ENCODE results near the gene CEBPA.

Gene CEBPA

DNA sequence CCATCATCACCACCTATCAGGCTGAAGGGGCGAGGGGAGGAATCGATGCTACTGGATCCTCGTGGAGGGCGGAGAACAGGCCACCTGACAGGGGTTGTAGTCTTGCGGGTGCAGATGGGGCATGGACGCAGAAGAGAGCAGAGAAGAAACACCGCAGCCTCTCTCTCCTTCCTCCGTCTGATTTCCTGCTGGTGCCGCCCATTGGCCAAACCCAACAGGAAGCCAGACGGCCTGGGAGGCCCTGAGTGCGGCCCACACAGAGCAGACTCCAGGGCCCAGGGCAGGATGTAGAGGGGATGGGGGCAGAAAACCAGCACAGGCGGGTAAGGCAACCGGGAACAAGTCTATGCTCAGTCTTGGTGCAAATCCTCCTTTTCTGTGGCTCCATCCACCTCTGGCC is 15.4 kb downstream of the CEBPA start:
- FAIRE-seq: no peak

- FAIRE-seq: no peak
Observed at GRCh38 chr19:33285441-33285927, 16.9 kb downstream of the CEBPA start.

GRCh38 chr19:33284756-33285155 is 17.6 kb downstream of the CEBPA start:
- no peak for FAIRE-seq

- FAIRE-seq: no peak
Observed at GRCh38 chr19:33284146-33284643, 18.1 kb downstream of the CEBPA start.

GRCh38 chr19:33283589-33283988 is 18.7 kb downstream of the CEBPA start:
- FAIRE-seq: no peak

DNA sequence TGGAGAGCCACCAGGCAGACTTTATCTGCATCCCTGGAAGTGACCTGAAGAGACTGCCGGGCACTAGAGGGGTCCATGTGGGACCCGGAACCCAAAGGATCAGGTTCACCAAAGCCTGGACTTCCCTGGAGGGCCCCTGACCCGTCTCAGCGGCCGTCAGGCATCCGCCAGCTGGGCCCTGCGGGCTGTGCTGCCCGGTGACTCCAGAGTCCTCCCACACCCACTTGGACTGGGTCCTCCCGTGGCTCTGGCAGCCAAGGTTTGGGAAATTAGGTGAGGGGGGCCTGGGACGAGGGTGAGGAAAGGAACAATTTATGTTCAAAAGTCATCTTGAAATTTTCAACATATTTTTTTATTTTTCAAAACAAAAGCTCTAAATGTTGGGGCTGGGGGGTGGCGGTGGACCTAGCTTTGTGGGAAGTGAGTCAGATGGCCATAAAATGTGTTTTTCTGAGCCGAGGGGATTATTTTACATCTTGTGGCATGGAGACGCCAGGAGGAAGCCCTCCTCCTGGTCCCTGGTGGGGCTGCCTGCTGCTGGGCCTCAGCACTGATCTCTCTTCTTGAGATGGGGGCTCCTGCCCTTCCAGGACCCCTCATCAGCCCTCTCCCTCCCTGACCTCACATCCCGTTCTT is 20.2 kb downstream of the CEBPA start:
- FAIRE-seq: no peak

GRCh38 chr19:33281296-33281926 is 20.9 kb downstream of the CEBPA start:
- no peak for FAIRE-seq

GRCh38 chr19:33280351-33280921 is 21.9 kb downstream of the CEBPA start:
- no peak for FAIRE-seq

- FAIRE-seq: no peak
Observed at GRCh38 chr19:33279430-33280350, 22.6 kb downstream of the CEBPA start.

GRCh38 chr19:33278403-33279269 is 23.7 kb downstream of the CEBPA start:
- FAIRE-seq: no peak

GRCh38 chr19:33278023-33278402 is 24.3 kb downstream of the CEBPA start:
- no peak for FAIRE-seq

DNA sequence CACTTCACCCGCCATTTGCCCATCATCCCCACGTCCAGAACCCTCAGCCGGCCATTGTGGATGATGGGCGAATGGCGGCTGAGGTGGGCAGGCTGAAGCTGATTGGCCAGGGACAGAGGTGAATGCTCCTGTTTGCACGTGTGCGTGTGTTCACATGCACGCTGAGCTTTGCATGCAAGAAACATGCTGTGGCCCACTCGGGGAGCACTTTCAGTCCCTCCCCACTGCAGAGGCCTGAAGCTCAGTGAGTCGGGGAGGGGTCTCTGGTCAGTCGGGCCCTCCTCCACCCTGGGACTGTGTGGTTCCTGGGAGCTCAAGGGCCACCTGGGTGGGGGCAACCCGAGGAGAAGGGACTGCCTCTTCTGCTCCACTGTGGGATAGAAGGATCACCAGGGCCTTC is 24.9 kb downstream of the CEBPA start:
- no peak for FAIRE-seq

DNA sequence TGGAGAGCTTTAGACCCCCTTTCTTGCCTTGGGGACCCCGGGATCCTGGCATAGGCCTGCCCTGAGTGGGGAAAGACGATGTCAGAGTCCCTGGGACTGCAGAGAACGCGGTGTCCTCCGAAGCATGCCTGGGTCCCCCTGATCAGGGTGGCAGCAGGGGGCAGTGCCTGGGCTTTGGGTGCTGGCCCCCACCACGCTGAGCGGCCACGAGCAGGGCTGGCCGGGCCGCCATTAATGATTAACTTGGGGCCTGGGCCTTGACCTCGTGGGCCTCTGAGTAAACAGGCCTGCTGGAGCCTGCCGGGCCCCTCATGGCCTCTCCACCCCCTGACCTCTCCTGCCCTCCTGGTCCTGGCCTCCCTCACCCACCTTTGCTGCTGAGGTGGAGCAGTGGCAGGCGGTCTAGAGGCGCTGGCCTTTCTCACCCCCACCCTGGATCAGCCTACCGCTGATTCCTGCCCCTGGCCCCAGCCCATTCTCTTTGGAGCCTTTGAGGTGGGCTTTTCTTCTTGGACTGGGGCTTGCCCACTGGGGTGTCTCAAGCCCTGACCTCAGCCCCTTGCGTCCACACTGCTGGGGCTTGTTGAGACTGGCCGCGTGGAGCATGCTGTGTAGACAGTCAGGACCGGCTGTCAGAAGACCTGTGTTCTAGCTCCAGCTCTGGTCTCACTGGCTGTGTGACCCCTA is 26.3 kb downstream of the CEBPA start:
- FAIRE-seq: no peak

DNA sequence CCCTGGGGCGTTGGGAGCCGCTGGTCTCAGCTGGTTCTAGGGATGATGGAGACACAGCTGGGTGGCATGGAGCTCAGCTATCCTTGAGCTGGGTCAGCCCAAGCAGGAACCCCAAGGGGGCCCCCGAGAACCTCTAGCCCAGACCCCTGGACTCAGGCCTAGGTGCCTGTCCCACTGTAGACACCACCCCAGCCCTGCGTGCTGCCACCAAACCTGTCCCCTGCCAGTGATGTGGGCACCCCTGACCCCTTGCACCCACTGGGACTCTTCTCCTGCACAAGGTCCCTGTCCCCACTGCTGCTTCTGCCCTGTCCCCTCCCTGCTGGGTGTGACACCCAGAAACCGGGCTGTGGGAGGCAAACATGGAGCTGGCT is 26.8 kb downstream of the CEBPA start:
- FAIRE-seq: no peak

DNA sequence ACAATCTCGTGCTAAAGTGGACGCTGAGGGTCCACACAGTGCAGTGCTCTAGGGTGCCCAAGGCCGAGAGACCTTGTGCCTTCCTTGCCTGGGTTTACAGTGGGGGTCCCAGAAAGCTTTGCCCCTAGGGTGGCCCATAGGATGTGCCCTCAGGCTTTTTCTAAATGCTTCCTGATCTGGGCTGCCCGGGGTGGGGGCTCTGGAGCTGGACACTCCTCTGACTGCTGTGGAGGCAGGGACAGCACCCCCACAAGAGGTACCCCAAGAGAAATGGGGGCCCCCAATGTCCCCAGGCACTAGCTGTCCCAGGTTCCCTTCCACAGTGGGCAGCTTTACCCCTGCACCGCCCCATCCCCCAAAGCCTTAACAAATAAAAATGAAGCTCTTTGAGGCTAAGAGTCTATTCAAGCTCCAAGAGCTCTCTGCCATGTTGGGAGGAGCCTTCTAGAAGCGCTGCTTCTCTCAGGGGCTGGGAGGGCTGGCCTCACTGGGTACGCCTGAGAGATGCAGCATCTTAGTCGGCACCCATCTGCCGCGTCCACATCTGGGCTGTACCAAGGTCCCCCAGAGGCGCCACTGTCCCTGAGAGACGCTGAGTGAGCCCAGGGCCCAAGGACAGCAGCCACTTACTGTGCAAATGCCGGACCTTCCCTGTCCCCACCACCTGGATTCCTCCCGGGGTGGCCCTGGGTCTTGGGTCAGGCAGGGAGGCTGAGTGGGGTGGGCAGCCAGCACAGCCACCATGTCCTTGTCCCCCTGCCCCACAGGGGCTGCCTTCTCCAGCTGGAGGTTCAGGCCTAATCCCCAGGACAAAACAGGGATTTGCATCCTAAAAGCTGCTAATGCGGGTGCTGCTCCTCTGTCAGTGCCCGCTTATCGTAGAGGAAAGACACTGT is 27.4 kb downstream of the CEBPA start:
- no peak for FAIRE-seq

- no peak for FAIRE-seq
Observed at GRCh38 chr19:33273881-33274662, 28.3 kb downstream of the CEBPA start.

DNA sequence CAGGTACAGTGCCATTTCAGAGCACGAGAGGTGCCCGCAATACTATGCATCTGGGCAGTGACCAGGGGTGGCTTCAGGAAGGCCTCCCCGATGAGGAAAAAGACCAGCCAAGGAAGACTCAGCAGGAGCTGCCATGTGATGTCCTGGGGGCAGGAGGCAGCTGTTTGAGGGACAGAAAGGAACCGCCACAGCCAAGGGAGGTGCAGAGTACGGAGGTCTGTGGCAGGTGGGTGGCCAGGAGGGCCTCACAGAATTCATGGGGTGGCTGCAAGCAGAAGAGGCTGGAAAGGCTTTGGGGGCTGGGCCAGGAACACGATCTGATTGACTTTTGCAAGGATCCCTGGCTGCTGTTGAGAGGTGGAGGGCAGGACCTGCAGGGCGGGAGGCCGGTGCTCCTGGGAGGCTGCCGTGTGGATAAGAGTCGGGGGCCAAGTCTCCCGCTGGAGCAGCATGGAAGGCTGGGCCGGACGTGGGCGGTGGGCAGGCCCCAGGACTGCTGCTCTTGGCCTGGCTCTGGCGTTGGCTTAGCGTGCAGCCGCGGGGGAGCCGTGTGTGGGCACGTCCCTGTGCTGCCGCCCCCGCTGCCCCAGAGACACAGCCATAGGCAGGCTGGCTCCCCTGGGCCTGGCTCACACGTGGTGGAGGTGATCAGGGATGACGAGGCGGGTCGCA is 29.1 kb downstream of the CEBPA start:
- no peak for FAIRE-seq

DNA sequence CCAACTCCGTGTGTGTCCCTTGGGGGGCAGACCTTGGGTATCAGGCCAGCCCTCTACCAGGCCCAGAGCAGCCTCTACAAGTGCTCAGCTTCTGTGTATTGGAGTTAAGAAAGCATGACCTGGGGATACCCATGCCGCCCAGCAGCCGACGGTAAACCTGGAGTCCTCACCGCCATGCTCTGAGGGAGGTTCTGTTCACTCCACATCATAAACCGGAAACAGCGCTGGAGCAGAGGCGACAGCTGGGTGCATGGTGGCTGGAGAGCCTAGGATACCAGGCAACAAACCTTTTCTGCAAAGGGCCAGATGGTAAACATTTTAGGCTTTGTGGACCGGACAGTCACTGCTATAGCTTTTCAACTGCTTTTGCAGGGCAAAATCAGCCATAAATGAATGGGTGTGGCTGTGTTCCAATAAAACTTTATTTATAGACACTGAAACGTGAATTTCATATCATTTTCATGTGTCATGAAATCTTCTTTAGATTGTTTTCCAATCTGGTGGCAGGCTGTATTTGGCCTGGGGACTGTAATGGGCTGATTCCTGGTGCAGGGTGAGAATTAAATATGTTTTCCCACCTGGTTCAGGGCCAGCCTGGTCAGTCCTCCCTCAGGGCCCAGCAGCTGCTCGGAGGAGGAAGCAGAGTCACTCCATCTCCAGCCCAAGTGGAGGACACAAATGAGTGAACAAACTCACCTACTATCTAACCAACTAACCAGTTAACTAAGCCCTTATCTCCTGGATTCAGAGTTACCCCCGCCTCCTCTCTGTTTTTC is 30.9 kb downstream of the CEBPA start:
- FAIRE-seq: no peak

All from TTC549 (cell line).